Measurements from ENCODE around the gene NMT1.

Gene NMT1

GRCh38 chr17:45106096-45106495, 45.0 kb downstream of the NMT1 start:
- no peak for DNase-seq

GRCh38 chr17:45106582-45106981, 45.5 kb downstream of the NMT1 start:
- no peak for DNase-seq

- no peak for DNase-seq
These were observed 46.3 kb downstream of the NMT1 start for GRCh38 chr17:45107293-45108010.

GRCh38 chr17:45108051-45108450, 46.9 kb downstream of the NMT1 start:
- DNase-seq, result no peak

DNA sequence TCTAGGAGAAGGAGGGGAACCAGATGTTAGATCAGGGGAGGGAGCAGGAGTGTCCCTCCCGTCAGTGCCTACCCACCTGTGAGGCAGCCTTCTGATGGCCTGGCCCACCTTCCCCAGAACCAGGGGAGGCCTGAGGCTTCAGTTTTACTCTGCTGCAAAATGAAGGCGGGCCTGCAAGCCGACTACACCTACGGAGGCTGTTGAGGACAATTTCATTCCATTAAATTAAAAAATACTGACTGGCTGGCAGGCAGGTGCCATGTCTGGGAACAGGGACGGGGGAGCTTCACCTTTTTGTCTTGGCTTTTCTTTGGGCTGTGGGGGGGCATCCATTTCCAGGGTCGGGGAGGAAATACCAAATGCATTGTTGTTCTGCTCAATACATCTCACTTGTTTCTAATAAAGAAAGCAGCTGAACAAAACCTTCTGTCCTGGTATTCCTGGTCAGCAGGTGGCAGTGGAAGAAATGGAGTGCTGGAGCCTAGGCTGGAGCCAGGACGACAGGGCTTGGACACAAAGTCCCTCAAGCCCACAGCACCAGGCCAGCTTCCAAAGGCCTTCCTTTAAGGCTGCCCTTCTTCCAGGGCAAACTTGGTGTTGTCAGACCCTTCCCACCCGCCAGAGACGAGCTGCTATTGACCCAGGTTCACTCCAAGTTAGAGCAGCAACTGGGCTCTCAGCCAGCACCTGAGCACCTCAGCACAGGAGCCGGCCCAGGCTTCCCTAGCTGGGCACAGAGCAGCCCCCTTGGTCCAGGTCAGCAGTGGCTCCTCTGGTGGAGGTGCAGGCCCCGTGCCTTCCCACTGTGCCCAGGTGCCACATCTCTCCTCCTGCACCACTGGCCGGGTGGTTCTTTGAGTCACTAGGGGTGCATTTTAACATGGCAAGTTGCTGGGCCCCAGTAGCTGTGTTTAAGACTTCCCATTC, 47.7 kb downstream of the NMT1 start:
- DNase-seq, result no peak

- no peak for DNase-seq
These were observed 49.8 kb downstream of the NMT1 start for GRCh38 chr17:45110676-45111611.

GRCh38 chr17:45111850-45112249, 50.7 kb downstream of the NMT1 start:
- DNase-seq, result no peak

DNA sequence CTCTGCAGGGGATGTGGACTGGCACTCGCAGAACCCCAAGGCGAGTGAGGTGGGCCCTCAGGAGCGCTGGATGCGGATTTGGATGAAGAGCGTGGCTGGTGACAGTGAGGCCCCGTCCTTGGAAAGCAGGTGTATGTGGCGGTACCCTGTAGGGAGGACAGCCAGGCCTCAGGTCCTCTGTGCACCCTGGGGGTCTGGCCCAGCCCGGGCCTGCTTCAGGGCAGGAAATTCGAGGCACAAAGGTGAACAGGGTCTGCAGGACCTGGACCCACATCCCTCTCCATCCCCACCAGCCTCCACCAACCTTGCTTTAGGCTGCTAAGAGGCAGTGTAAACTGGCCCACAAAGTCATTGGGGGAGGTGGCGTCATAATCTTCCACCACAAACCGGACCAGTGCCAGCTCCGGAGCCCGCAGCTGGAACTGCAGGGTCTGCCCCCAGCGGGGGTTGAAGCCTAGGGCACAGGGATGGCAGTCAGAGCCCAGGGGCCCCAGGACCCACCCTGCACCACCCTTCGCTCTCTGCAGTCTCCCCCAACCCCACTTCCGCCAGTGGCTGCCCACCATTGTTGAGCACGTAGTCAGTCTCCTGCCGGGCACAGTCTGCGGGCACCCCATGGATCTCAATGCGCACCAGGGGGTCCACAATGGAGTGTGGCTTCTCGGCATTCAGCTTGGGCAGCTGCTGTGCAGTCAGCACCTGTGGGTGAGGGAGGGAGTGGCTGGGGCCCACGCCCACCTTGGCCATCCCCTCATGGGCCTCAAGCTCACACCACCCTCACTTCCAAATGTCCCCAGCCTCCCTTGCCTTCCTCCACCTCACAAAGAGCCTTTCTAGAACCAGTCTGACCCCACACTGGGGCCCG, 51.7 kb downstream of the NMT1 start:
- DNase-seq, result no peak

DNA sequence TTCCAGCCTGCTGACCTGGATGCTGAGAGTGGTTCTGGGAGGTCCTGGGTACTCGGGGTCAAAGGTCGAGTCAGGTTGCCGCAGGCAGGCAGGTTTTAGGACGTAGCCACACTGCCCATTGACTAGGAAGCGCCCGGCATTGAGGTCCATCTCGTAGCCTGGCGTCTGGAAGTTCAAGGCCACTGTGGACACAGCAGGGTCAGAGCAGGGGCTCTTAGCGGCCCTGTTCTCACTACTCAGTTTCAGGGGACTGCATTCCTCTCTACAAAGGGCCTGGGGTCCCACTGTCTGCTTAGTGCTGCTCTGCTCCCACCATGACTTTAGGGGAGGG, 52.3 kb downstream of the NMT1 start:
- no peak for DNase-seq

- DNase-seq, result no peak
These were observed 53.2 kb downstream of the NMT1 start for GRCh38 chr17:45114117-45114932.

GRCh38 chr17:45115015-45115625, 54.0 kb downstream of the NMT1 start:
- no peak for DNase-seq

DNA sequence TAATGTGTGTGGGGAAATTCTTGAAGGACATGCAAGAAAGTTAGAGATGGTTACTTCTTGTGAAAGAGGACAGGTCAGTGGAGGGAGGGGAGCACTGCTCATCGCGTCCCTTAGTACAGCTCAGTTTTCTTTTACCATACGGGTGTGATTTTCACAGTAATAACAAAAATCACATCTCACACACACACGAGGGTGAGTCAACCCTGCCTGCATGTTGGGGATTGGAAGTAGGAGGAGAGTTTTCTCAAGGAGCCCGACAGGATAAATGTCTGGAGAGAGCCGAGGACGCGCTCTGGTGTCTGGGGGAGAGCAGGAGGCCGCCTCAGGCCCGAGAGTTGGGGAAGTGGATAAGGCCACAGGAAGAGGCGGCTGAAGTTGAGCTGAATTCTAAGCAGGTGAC, 54.8 kb downstream of the NMT1 start:
- no peak for DNase-seq

GRCh38 chr17:45116434-45117016, 55.4 kb downstream of the NMT1 start:
- DNase-seq, result no peak

GRCh38 chr17:45117334-45117733, 56.2 kb downstream of the NMT1 start:
- no peak for DNase-seq

DNA sequence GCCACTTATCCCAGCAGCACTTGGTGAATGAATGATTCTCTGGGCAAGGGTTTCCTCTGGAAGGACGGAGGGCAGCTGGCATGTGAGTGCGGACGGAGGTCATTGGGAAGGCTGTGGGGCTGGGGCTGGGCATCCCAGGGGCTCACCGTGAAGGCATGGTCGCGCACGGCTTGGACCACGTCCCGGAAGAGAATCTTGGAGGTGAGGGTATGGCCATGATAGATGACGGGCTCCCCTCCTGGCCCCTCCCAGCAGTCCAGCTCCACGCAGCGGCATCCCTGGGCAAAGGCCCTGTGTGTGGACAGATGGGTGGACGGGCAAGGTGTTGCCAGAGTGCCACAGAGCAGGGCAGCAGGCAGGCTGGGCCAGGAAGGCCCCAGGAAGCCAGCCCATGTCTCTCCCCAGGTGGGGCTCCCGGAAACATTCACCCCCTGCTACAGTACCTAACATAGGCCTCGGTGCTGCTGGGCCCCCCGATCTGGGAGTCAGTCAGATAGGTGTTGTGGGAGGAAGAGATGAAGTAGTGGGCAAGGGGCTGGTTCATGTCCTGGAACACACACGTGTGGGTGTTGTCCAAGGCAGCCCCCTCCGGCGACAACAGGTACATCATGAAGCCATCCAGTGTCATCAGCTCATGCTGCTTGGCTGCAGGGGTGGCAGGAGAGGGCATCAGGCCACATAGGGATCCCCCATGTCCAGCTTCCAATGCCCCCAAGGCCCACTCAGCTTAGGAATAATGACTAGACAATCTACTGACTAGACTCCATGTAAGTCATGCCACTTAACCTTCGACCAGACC, 56.9 kb downstream of the NMT1 start:
- DNase-seq, result no peak

- no peak for DNase-seq
These were observed 57.6 kb downstream of the NMT1 start for GRCh38 chr17:45118691-45119090.

DNA sequence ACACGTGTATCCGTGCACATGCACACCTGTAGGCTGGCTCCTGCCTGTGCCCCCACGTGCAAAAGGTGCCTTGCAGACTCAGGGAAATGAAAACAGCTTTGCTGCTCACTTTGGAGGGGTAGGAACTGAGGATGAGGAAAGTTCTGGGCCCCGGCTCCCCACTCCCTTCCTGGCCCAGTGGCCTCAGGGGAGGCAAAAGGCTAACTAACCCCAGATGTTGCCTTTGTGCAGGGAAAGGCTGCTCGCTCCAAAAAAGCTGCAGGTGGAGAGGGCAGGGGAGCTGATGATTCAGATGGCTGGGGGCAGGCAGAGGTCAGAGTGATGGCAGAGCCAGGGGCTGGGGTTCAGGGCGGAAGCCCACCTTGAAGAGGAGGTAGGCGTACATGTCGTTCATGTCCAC, 58.8 kb downstream of the NMT1 start:
- DNase-seq, result no peak

DNA sequence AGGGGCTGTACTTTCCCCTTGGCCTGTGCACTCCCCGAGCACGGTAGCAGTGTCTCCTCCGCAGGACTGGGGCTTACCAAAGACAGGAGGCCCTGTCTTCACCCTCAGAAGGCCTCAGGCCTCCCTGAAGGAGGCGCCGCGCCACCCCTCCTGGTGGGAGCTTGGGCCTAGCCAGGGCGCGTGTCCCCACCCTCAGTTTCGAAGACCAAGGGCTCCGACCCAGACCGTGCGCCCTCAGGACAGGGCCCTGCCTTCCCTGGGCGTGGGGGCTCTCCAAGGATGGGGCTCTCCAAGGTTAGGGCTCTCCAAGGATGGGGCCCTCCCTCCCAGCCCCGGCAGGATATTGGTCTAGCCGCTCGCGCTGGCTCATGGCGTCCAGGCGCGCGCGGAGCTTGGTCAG, 59.4 kb downstream of the NMT1 start:
- no peak for DNase-seq

GRCh38 chr17:45121055-45121454, 59.9 kb downstream of the NMT1 start:
- DNase-seq, result no peak
